Ishikawa (cell line): ENCODE measurements around the gene BCKDHA.

Experiments
- CEBPB ChIP-seq: IDR thresholded peaks from 2 replicates; pipeline ENCODE4 v1.6.1; 2012
- CREB1 ChIP-seq: IDR thresholded peaks from 2 replicates; pipeline ENCODE4 v1.6.1; 2012; ENCODE audit warnings: low read depth
- EGR1 ChIP-seq: IDR thresholded peaks from 2 replicates; pipeline ENCODE4 v1.6.1; 2012
- EP300 ChIP-seq: IDR thresholded peaks from 2 replicates; pipeline ENCODE4 v1.6.1; 2012; ENCODE audit warnings: borderline replicate concordance
- FOXM1 ChIP-seq: IDR thresholded peaks from 2 replicates; pipeline ENCODE4 v1.6.1; 2012; ENCODE audit warnings: low read depth, borderline replicate concordance
- MAX ChIP-seq: IDR thresholded peaks from 2 replicates; pipeline ENCODE4 v1.6.1; 2012
- NFIC ChIP-seq: IDR thresholded peaks from 2 replicates; pipeline ENCODE4 v1.6.1; 2012
- RAD21 ChIP-seq: IDR thresholded peaks from 2 replicates; pipeline ENCODE4 v1.6.1; 2012; ENCODE audit warnings: low read depth
- REST ChIP-seq: IDR thresholded peaks from 2 replicates; pipeline ENCODE4 v1.6.1; 2012; ENCODE audit warnings: low read depth, mild to moderate bottlenecking
- TAF1 ChIP-seq: IDR thresholded peaks from 2 replicates; pipeline ENCODE4 v1.6.1; 2012; ENCODE audit warnings: low read depth, mild to moderate bottlenecking
- TCF12 ChIP-seq: IDR thresholded peaks from 2 replicates; pipeline ENCODE4 v1.6.1; 2012; ENCODE audit warnings: low read depth
- TEAD4 ChIP-seq: IDR thresholded peaks from 2 replicates; pipeline ENCODE4 v1.6.1; 2012
- USF1 ChIP-seq: IDR thresholded peaks from 2 replicates; pipeline ENCODE4 v1.6.1; 2012
- YY1 ChIP-seq: IDR thresholded peaks from 2 replicates; pipeline ENCODE4 v1.6.1; 2012; ENCODE audit warnings: low read depth
- ZBTB7A ChIP-seq: IDR thresholded peaks from 2 replicates; pipeline ENCODE4 v1.6.1; 2012; ENCODE audit warnings: low read depth

The BCKDHA gene

GRCh38 chr19:41425174-41426115 lies 27.8 kb downstream of the BCKDHA start:
- TF ChIP-seq MAX (no peak), TAF1 (no peak), RAD21 (no peak), TEAD4 (no peak), ZBTB7A (no peak), NFIC (no peak), TCF12 (no peak), USF1 (no peak), CEBPB (no peak), REST (no peak), FOXM1 (no peak), EP300 (no peak), EGR1 (no peak), YY1 (no peak), CREB1 (no peak)

- TF ChIP-seq USF1 = no peak
- no peak for TF ChIP-seq TAF1
- TF ChIP-seq CEBPB = no peak
- TF ChIP-seq TCF12 = no peak
- TF ChIP-seq CREB1 = no peak
- TF ChIP-seq TEAD4 = no peak
- no peak for TF ChIP-seq YY1
Observed at GRCh38 chr19:41426116-41426841, 28.7 kb downstream of the BCKDHA start.

GRCh38 chr19:41426952-41427646 lies 29.5 kb downstream of the BCKDHA start, which contains the start of gene B3GNT8:
Gene B3GNT8 (minus strand): TSS chr19:41427374. CDS start chr19:41426778, 596 bp downstream.
- no peak for TF ChIP-seq RAD21
- TF ChIP-seq NFIC = no peak
- TF ChIP-seq FOXM1 = no peak
- TF ChIP-seq USF1 = no peak
- TF ChIP-seq CEBPB = no peak
- TF ChIP-seq EP300 = no peak
- TF ChIP-seq TAF1 = no peak
- no peak for TF ChIP-seq CREB1
- no peak for TF ChIP-seq YY1
- TF ChIP-seq TEAD4 = no peak
- TF ChIP-seq REST = no peak
- TF ChIP-seq MAX = no peak
- no peak for TF ChIP-seq TCF12
- no peak for TF ChIP-seq ZBTB7A
- TF ChIP-seq EGR1 = no peak

- TF ChIP-seq NFIC (no peak), USF1 (no peak), TCF12 (no peak), EGR1 (no peak), MAX (no peak), RAD21 (no peak), TAF1 (no peak)
Observed at GRCh38 chr19:41427647-41428480, 30.2 kb downstream of the BCKDHA start.
